ENCODE measurements around the gene HOATZ.

DNA sequence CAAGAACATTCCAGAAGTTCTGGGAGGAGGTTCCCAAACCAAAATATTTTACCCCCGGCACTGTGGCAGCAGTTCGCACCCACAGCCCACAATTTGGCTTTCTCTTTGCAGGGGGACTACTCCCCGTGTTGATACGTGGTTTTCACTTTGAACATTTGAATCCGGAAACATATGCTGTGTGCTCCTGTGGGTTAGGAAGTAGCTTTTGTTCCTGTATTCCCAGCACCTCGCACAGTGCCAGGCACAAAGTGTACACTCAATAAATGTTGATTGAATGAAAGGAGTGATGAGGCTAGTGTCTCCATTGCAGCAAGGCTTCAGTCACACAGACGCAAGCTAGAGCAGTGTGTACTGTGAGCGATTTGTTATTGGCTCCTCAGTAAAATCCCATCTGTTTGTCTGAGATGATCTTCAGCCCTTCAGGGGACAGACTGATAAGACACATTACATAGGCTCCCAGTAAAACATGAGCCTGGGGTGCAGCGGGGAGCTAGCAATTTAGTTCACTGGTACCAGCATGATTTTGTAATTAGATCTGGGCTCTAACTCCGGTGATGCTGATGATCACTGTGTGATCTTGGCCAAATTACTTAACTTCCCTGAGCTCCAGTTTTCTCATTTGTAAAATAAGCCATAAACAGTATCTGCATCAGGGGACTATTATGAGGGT is 28.2 kb downstream of the HOATZ start:
- TF ChIP-seq, protein P1, sequence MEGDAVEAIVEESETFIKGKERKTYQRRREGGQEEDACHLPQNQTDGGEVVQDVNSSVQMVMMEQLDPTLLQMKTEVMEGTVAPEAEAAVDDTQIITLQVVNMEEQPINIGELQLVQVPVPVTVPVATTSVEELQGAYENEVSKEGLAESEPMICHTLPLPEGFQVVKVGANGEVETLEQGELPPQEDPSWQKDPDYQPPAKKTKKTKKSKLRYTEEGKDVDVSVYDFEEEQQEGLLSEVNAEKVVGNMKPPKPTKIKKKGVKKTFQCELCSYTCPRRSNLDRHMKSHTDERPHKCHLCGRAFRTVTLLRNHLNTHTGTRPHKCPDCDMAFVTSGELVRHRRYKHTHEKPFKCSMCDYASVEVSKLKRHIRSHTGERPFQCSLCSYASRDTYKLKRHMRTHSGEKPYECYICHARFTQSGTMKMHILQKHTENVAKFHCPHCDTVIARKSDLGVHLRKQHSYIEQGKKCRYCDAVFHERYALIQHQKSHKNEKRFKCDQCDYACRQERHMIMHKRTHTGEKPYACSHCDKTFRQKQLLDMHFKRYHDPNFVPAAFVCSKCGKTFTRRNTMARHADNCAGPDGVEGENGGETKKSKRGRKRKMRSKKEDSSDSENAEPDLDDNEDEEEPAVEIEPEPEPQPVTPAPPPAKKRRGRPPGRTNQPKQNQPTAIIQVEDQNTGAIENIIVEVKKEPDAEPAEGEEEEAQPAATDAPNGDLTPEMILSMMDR (IDR thresholded peaks at IDR 0.05): no peak
- no peak for TF ChIP-seq POLR2A (IDR thresholded peaks at IDR 0.05)

Data from lower leg skin (tissue), 3 donors.